ENCODE results near the gene UST.

UST gene

DNA sequence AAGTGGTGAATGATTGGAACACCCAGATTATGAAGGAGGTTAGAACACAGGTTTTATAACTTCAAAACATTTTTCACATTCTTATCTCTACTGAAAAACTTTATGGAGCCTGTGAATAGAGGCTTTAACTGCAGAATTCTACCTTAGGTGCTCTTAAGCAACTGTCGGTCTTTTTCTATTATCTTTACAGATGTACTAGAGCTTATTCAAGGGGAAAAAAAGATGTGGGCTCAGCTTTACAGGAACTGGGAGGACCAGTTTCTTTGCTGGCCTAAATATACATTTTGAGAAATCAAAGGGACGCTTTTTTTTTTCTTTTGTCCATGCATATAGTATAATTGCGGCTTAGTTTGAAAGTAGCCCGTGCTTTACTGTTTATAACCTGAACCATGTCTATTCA, 58.9 kb downstream of the UST start:
- TF ChIP-seq SUZ12 (IDR thresholded peaks at IDR 0.05; ENCODE audit: extremely low read depth, insufficient read depth, insufficient read length), result no peak
- TF ChIP-seq ZNF274 (IDR thresholded peaks at IDR 0.05; ENCODE audit: low read depth, low read length), result no peak
- no peak for TF ChIP-seq YY1 (IDR thresholded peaks at IDR 0.05; ENCODE audit: insufficient read depth, insufficient read length)
- peaks cover 3% of the 10 kb centered on the region for H3K4me1 ChIP-seq (ENCODE audit: insufficient read depth, insufficient read length)
- no peak overlapping the region for H3K9ac ChIP-seq (ENCODE audit: insufficient read length, low read depth)
- H3K9me3 ChIP-seq (ENCODE audit: insufficient read depth, low read length), result peaks cover 11% of the 10 kb centered on the region; the same call in 1 of the 2 replicates
- no peaks in the 10 kb centered on the region for H3K27me3 ChIP-seq (ENCODE audit: insufficient read depth, insufficient read length)
- no peak overlapping the region for H3K4me3 ChIP-seq (ENCODE audit: insufficient read length, low read depth)
- DNase-seq (ENCODE audit: low read depth, low spot score), result no peak
- H3K36me3 ChIP-seq (ENCODE audit: insufficient read depth, insufficient read length, low read length), result no peaks in the 10 kb centered on the region

DNA sequence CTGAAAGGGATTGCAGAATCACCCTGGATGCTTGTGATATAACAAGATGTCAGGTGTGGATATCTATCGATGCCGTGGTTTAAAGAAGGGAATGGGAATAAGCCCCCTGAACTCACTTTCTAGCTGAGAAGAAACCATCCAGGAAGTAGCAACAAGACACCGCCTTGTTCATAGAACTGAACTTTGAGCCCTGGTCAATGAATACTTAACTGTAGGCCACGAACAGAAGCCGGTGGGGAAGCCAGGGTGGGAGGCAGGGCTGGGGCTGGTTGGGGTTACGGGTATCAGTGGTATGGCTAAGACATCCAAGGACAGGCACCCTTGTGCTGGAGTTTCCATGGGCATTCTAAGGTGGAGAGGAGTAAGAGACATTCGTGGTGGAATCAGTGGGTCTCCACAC, 61.0 kb downstream of the UST start:
- Histone ChIP-seq H3K36me3 (ENCODE audit: insufficient read depth, insufficient read length, low read length) (no peaks in the 10 kb centered on the region), H3K4me3 (ENCODE audit: insufficient read length, low read depth) (no peak overlapping the region), H3K4me1 (ENCODE audit: insufficient read depth, insufficient read length) (peaks cover 3% of the 10 kb centered on the region), H3K9me3 (ENCODE audit: insufficient read depth, low read length) (peaks cover 11% of the 10 kb centered on the region; the same call in 1 of the 2 replicates), H3K9ac (ENCODE audit: insufficient read length, low read depth) (no peak overlapping the region), H3K27me3 (ENCODE audit: insufficient read depth, insufficient read length) (no peaks in the 10 kb centered on the region)
- TF ChIP-seq YY1 (IDR thresholded peaks at IDR 0.05; ENCODE audit: insufficient read depth, insufficient read length) (no peak), ZNF274 (IDR thresholded peaks at IDR 0.05; ENCODE audit: low read depth, low read length) (no peak), SUZ12 (IDR thresholded peaks at IDR 0.05; ENCODE audit: extremely low read depth, insufficient read depth, insufficient read length) (no peak)
- DNase-seq (ENCODE audit: low read depth, low spot score), result no peak

DNA sequence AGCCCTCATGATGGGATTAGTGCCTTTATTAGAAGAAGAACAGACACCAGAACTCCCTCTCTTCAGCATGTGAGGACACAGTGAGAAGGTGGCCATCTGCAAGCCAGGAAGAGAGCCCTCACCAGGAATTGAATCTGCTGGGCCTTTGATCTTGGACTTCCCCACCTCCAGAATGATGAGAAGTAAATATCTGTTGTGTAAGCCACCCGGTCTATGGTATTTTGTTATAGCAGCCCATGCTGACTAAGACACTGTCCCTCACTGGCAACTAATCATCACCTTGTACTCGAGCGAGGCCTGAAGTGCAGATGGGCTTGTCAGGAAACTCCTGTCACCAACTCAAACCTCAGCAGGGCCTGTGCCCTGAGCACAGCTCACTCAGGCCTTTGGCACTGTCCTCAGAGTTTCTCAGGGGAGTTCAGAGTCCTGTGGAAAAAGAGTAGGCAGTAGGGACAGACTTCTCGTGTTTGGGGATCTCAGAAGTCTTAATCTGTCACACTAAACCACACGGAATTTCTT, 62.0 kb downstream of the UST start:
- TF ChIP-seq SUZ12 (IDR thresholded peaks at IDR 0.05; ENCODE audit: extremely low read depth, insufficient read depth, insufficient read length), result no peak
- no peak for TF ChIP-seq ZNF274 (IDR thresholded peaks at IDR 0.05; ENCODE audit: low read depth, low read length)
- no peak for TF ChIP-seq YY1 (IDR thresholded peaks at IDR 0.05; ENCODE audit: insufficient read depth, insufficient read length)
- H3K27me3 ChIP-seq (ENCODE audit: insufficient read depth, insufficient read length), result no peaks in the 10 kb centered on the region

DNA sequence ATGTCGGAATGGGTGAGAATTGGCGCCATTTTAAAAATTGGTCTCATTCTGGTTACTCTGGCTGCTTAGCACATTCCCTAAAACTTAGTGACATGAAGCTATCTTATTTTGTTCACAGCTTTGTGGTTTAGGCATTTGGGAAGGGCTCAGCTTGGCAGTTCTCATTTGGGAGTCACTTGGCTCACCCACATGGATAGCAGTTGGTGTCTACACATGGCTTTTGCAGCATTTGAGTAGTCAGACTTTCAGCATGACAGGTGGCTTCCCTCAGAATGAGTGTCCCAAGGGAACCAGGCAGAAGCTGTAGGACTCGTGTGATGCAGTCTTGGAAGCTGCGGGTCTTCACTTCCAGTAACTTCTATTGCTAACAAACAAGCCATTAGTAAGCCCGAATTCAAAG, 64.6 kb downstream of the UST start:
- Histone ChIP-seq H3K27me3 (ENCODE audit: insufficient read depth, insufficient read length) (no peaks in the 10 kb centered on the region), H3K4me1 (ENCODE audit: insufficient read depth, insufficient read length) (no peaks in the 10 kb centered on the region), H3K9me3 (ENCODE audit: insufficient read depth, low read length) (peaks cover 26% of the 10 kb centered on the region), H3K4me3 (ENCODE audit: insufficient read length, low read depth) (no peak overlapping the region), H3K9ac (ENCODE audit: insufficient read length, low read depth) (no peak overlapping the region), H3K36me3 (ENCODE audit: insufficient read depth, insufficient read length, low read length) (no peaks in the 10 kb centered on the region)
- TF ChIP-seq YY1 (IDR thresholded peaks at IDR 0.05; ENCODE audit: insufficient read depth, insufficient read length), result no peak
- no peak for DNase-seq (ENCODE audit: low read depth, low spot score)

More for the DNA sequence above, 62.0 kb downstream of the UST start:
- peaks cover 11% of the 10 kb centered on the region; the same call in 1 of the 2 replicates for H3K9me3 ChIP-seq (ENCODE audit: insufficient read depth, low read length)
- peaks cover 3% of the 10 kb centered on the region for H3K4me1 ChIP-seq (ENCODE audit: insufficient read depth, insufficient read length)
- H3K9ac ChIP-seq (ENCODE audit: insufficient read length, low read depth), result no peak overlapping the region
- H3K36me3 ChIP-seq (ENCODE audit: insufficient read depth, insufficient read length, low read length), result no peaks in the 10 kb centered on the region
- no peak overlapping the region for H3K4me3 ChIP-seq (ENCODE audit: insufficient read length, low read depth)
- no peak for DNase-seq (ENCODE audit: low read depth, low spot score)

DNA sequence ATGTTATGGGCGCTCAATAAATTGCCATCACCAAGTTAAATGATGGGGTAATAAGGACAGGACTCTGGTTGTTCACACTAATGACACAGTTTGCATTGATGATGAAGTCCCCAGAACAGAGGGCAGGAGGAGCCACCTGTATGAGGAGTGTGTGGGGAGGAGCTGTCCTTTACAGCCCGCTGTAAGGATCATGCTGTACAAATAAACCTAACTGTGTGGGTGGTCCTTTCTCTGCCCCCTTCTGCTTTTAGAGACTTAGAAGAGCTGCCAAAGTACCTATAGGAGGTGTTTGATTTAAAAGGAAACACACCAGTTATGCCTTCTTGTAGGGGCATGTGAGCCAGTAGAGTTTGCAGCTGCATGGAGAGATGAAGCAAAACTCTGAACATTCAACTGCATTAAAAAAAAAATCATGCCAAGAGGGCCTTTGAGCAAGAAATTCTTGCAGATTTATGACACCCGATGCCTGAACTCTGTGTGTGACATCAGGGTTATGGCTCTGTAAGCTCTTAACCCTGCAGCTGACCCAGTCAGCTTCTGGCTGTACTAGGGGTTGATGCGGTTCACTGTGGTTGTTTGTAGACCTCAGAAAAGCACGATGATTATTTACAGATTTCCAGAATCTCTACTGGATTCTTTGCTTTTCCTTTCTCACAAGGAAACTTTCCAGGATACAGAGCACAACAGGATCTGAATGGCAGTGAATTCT, 67.4 kb downstream of the UST start:
- H3K9me3 ChIP-seq (ENCODE audit: insufficient read depth, low read length), result peaks cover 26% of the 10 kb centered on the region
- H3K4me1 ChIP-seq (ENCODE audit: insufficient read depth, insufficient read length), result no peaks in the 10 kb centered on the region
- H3K4me3 ChIP-seq (ENCODE audit: insufficient read length, low read depth), result no peak overlapping the region
- H3K9ac ChIP-seq (ENCODE audit: insufficient read length, low read depth), result no peak overlapping the region
- DNase-seq (ENCODE audit: low read depth, low spot score), result no peak
- no peak for TF ChIP-seq SUZ12 (IDR thresholded peaks at IDR 0.05; ENCODE audit: extremely low read depth, insufficient read depth, insufficient read length)
- no peak for TF ChIP-seq ZNF274 (IDR thresholded peaks at IDR 0.05; ENCODE audit: low read depth, low read length)
- TF ChIP-seq YY1 (IDR thresholded peaks at IDR 0.05; ENCODE audit: insufficient read depth, insufficient read length), result no peak
- no peaks in the 10 kb centered on the region for H3K27me3 ChIP-seq (ENCODE audit: insufficient read depth, insufficient read length)
- H3K36me3 ChIP-seq (ENCODE audit: insufficient read depth, insufficient read length, low read length), result no peaks in the 10 kb centered on the region

DNA sequence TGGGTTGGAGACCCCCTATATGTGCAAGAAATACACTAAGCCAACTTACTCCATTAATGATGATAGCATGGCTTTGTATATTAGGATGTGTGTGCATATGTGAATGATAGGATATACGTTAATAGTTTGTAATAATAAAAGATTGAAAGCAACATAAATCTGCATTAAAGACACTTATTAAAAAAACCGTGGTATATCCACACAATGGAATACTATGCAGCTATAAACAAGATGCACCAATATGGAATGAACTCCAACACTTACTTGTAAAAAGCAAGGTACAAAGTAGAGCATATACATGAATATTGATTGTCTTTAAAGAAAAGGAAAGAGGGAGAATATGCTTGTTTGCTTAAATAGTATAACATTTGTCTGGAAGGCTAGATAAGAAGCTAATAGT, 68.0 kb downstream of the UST start:
- TF ChIP-seq YY1 (IDR thresholded peaks at IDR 0.05; ENCODE audit: insufficient read depth, insufficient read length) (no peak), ZNF274 (IDR thresholded peaks at IDR 0.05; ENCODE audit: low read depth, low read length) (no peak), SUZ12 (IDR thresholded peaks at IDR 0.05; ENCODE audit: extremely low read depth, insufficient read depth, insufficient read length) (no peak)
- Histone ChIP-seq H3K9me3 (ENCODE audit: insufficient read depth, low read length) (peaks cover 26% of the 10 kb centered on the region), H3K4me3 (ENCODE audit: insufficient read length, low read depth) (no peak overlapping the region)

DNA sequence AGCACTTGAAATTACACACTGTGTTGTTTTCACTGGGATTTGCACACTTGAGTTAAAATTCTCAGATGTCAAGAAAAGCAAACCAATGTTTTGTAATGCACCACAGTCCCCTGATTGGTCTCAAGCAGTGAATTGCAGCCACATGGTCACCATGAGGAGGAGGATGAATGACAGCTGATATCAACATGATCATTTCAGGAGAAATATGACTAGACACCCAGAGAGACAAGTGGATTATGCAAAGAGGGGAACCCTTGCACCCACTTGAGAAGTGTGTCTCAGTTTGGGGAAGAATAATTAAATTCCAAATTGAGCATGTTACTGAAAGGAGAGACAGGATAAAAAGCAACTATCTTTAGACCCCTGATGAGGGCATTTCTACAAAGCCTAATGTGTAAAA, 69.3 kb downstream of the UST start:
- no peak overlapping the region for H3K4me3 ChIP-seq (ENCODE audit: insufficient read length, low read depth)
- no peaks in the 10 kb centered on the region for H3K36me3 ChIP-seq (ENCODE audit: insufficient read depth, insufficient read length, low read length)
- no peaks in the 10 kb centered on the region for H3K4me1 ChIP-seq (ENCODE audit: insufficient read depth, insufficient read length)
- no peak overlapping the region for H3K9ac ChIP-seq (ENCODE audit: insufficient read length, low read depth)
- H3K27me3 ChIP-seq (ENCODE audit: insufficient read depth, insufficient read length), result no peaks in the 10 kb centered on the region
- TF ChIP-seq YY1 (IDR thresholded peaks at IDR 0.05; ENCODE audit: insufficient read depth, insufficient read length) (no peak), ZNF274 (IDR thresholded peaks at IDR 0.05; ENCODE audit: low read depth, low read length) (no peak), SUZ12 (IDR thresholded peaks at IDR 0.05; ENCODE audit: extremely low read depth, insufficient read depth, insufficient read length) (no peak)
- H3K9me3 ChIP-seq (ENCODE audit: insufficient read depth, low read length), result peaks cover 26% of the 10 kb centered on the region
- no peak for DNase-seq (ENCODE audit: low read depth, low spot score)

More for the DNA sequence above, 68.0 kb downstream of the UST start:
- Histone ChIP-seq H3K9ac (ENCODE audit: insufficient read length, low read depth) (no peak overlapping the region), H3K4me1 (ENCODE audit: insufficient read depth, insufficient read length) (no peaks in the 10 kb centered on the region), H3K27me3 (ENCODE audit: insufficient read depth, insufficient read length) (no peaks in the 10 kb centered on the region), H3K36me3 (ENCODE audit: insufficient read depth, insufficient read length, low read length) (no peaks in the 10 kb centered on the region)
- DNase-seq (ENCODE audit: low read depth, low spot score), result no peak

All from NT2/D1 (cell line).